GM21825 (cell line): ENCODE measurements around the gene BCL10.

Experiments
- ATAC-seq: cut with Tn5 transposase; IDR thresholded peaks from one replicate; pipeline ENCODE4 v1.9.1; 2021; ENCODE audit warnings: mild to moderate bottlenecking, moderate library complexity; ENCODE audit not compliant: unreplicated experiment

BCL10 gene

GRCh38 chr1:85224734-85225623, 51.5 kb downstream of the BCL10 start:
- no peak for ATAC-seq

GRCh38 chr1:85224295-85224694, 52.1 kb downstream of the BCL10 start:
- no peak for ATAC-seq

GRCh38 chr1:85223334-85223733, 53.1 kb downstream of the BCL10 start:
- ATAC-seq: no peak

GRCh38 chr1:85220756-85221201, 55.7 kb downstream of the BCL10 start:
- ATAC-seq: no peak

- ATAC-seq: no peak
These were observed 56.4 kb downstream of the BCL10 start for GRCh38 chr1:85219853-85220610.

GRCh38 chr1:85216697-85217096, 59.7 kb downstream of the BCL10 start:
- ATAC-seq: no peak
